ENCODE measurements around the gene OR6C3.
"Not testable (repeated sequence)": the region's sequence is repeated elsewhere in the genome, so short reads cannot be mapped to it uniquely, and the experiment has no call there.

The OR6C3 gene

GRCh38 chr12:55330446-55330845, at the start of gene OR6C3:
TSS of gene OR6C3 (plus strand) at chr12:55330746. CDS start at chr12:55331701, 955 bp downstream.
- DNase-seq (ENCODE audit: low spot score) = no peak
- no peak for TF ChIP-seq CTCF (IDR thresholded peaks at IDR 0.05; ENCODE audit: extremely low read depth, missing control alignments)

- TF ChIP-seq CTCF (IDR thresholded peaks at IDR 0.05; ENCODE audit: extremely low read depth, missing control alignments) = no peak
- no peak for DNase-seq (ENCODE audit: low spot score)
Measured at GRCh38 chr12:55280991-55281390, 49.6 kb upstream of the OR6C3 start.

- no peak for TF ChIP-seq CTCF (IDR thresholded peaks at IDR 0.05; ENCODE audit: extremely low read depth, missing control alignments)
- DNase-seq (ENCODE audit: low spot score) = no peak
Measured at GRCh38 chr12:55289999-55290398, 40.5 kb upstream of the OR6C3 start.

- DNase-seq (ENCODE audit: low spot score) = no peak
- no peak for TF ChIP-seq CTCF (IDR thresholded peaks at IDR 0.05; ENCODE audit: extremely low read depth, missing control alignments)
Measured at GRCh38 chr12:55296469-55296868, 34.1 kb upstream of the OR6C3 start, which contains the start of gene OR6C6. TSS of gene OR6C6 (minus strand) at chr12:55296569. CDS start at chr12:55295232, 1,337 bp downstream.

GRCh38 chr12:55314043-55314442, 16.5 kb upstream of the OR6C3 start, which contains the start of gene OR6C1:
TSS of gene OR6C1 (plus strand) at chr12:55314343. CDS start at chr12:55320600, 6,257 bp downstream.
- TF ChIP-seq CTCF (IDR thresholded peaks at IDR 0.05; ENCODE audit: extremely low read depth, missing control alignments) = no peak
- DNase-seq (ENCODE audit: low spot score) = no peak

- no peak for TF ChIP-seq CTCF (IDR thresholded peaks at IDR 0.05; ENCODE audit: extremely low read depth, missing control alignments)
- no peak for DNase-seq (ENCODE audit: low spot score)
Measured at GRCh38 chr12:55320201-55320600, 10.3 kb upstream of the OR6C3 start.

- not testable (repeated sequence) for DNase-seq (ENCODE audit: low spot score)
Measured at GRCh38 chr12:55325801-55326200, 4.7 kb upstream of the OR6C3 start.

- no peak for TF ChIP-seq CTCF (IDR thresholded peaks at IDR 0.05; ENCODE audit: extremely low read depth, missing control alignments)
- no peak for DNase-seq (ENCODE audit: low spot score)
Measured at GRCh38 chr12:55336002-55336401, 5.5 kb downstream of the OR6C3 start.

- DNase-seq (ENCODE audit: low spot score) = not testable (repeated sequence)
Measured at GRCh38 chr12:55355338-55355737, 24.8 kb downstream of the OR6C3 start.

Data from GM20000 (cell line).